ENCODE results near the gene KRTAP2-3.
"Not testable (repeated sequence)": the region's sequence is repeated elsewhere in the genome, so short reads cannot be mapped to it uniquely, and the experiment has no call there.

The KRTAP2-3 gene

DNA sequence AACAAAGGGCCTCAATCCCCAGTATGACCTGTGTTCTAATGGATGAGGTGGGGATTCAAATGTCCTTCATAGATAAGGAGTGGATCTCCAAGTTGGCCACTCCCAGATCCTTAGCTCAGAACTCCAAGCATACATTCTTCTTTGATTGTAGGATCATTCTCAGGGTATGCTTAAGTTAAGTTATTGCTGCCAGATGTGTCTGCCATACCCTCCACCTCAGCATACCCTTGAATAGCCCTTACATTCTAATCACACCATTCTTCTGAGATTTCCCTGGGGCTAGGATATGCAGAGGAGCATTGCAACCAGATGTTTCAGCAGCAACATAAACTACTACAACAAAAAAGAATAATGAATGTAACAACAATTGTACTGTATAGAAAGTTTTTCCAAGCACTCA lies 7.4 kb upstream of the KRTAP2-3 start:
- FAIRE-seq = no peak
- TF ChIP-seq POU2F2 (IDR thresholded peaks at IDR 0.05; ENCODE audit: low read depth, low read length) (no peak), POLR2AphosphoS5 (IDR thresholded peaks at IDR 0.05; ENCODE audit: low read depth, low read length) (no peak), POLR2A (IDR thresholded peaks at IDR 0.05; ENCODE audit: low read depth, low read length) (no peak), TAF1 (IDR thresholded peaks at IDR 0.05; ENCODE audit: low read depth, low read length) (no peak), PAX5 (IDR thresholded peaks at IDR 0.05; ENCODE audit: insufficient read depth, low read length, severe bottlenecking) (no peak), SPI1 (IDR thresholded peaks at IDR 0.05; ENCODE audit: low read depth, low read length) (no peak)
- no peak for DNase-seq (ENCODE audit: insufficient read length, low spot score)

DNA sequence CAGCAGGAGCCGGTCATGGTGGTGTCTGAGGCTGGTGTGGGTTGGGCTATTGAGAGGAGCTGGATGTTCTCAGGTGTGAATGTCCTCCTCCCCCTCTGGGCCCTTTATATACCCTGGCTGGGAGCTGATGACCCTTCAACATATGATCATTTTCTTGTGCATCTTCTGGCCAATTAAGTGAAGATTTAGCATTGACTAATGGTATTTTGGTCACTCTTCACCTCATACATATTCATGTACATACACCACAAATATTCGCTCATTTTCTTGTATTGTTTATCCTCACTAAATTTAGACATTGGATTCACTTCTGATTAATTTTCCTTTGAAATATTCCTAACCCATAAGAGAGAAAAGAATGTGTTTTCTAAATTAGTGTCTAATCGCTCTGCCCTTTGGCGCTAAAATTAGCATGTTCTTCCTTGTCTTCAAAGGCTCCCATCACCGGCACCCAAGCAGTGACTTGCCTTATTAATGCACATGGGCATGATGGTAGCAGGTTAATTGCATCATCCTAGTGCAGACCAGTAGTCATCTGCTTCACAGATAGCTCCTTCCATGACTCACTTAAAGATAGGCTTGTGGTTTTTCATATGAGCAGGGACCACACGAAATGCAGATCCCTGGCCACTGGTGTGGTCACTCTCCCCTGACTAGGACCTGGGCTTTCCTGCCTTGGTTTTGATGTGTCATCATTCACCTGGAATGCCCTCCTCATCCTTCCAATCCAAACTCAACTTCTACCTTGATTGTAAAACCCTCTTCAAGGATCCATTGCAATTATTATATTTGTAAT lies 6.1 kb upstream of the KRTAP2-3 start, which contains the start of gene KRTAP2-4:
Gene KRTAP2-4 (minus strand): TSS at position 51 of the 796 bp plus-strand sequence. CDS start 34 bp downstream, at position 17.
- no peak for TF ChIP-seq PAX5 (IDR thresholded peaks at IDR 0.05; ENCODE audit: insufficient read depth, low read length, severe bottlenecking)
- no peak for TF ChIP-seq POLR2A (IDR thresholded peaks at IDR 0.05; ENCODE audit: low read depth, low read length)
- TF ChIP-seq TAF1 (IDR thresholded peaks at IDR 0.05; ENCODE audit: low read depth, low read length) = no peak
- no peak for TF ChIP-seq POU2F2 (IDR thresholded peaks at IDR 0.05; ENCODE audit: low read depth, low read length)
- TF ChIP-seq POLR2AphosphoS5 (IDR thresholded peaks at IDR 0.05; ENCODE audit: low read depth, low read length) = no peak
- no peak for TF ChIP-seq SPI1 (IDR thresholded peaks at IDR 0.05; ENCODE audit: low read depth, low read length)
- DNase-seq (ENCODE audit: insufficient read length, low spot score) (no peak), FAIRE-seq (no peak)

DNA sequence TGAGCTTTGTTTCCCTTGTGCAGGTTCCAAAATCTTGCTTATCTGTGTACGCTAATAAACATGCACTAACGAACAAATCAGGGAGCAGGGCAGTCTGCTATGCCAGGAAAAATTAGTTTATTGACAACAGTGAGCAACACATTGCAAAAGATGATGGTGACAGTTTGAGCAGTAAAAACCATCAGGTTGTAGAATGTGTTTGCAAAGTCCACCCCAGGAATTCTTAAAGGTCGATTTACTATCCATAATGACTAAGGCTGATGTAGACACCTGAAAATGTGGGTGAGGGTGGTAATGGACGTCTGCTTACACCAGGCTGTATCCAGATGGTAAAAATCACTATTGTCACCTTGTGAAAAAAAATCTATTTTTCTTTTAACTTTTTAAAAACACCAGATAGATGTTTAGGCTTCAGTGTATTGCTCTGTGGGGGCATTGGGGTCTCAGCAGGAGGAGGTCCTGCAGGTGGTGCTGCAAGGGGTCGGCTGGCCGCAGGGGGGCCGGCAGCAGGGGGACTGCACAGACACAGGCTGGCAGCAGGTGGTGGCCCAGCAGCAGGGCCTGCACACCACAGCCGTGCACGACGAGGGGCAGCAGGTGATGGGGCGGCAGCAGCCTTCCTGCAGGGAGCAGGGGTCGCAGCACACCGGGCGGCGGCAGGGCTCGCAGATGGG lies 5.2 kb upstream of the KRTAP2-3 start:
- not testable (repeated sequence) for FAIRE-seq; DNase-seq (ENCODE audit: insufficient read length, low spot score)

DNA sequence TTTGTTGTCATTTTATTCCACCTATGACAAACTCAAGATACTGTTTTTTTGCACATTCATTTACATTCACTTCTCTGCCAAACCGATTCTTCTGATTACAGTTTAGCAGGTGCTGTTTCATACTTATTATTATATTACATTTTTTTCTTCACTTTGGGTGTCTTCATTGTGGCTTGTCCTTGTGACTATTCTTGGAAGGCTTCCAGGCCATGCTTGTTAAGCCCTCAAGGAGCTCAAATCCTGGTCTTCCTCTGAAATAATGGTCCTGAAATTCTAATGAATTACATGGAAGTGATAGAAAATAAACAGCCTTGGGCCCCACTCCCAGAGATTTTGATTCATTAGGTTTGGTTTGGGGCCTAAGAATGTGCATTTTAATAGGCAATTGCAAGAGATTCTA lies 4.4 kb upstream of the KRTAP2-3 start:
- DNase-seq (ENCODE audit: insufficient read length, low spot score) (no peak), FAIRE-seq (no peak)
- TF ChIP-seq PAX5 (IDR thresholded peaks at IDR 0.05; ENCODE audit: insufficient read depth, low read length, severe bottlenecking) (no peak), POLR2AphosphoS5 (IDR thresholded peaks at IDR 0.05; ENCODE audit: low read depth, low read length) (no peak), TAF1 (IDR thresholded peaks at IDR 0.05; ENCODE audit: low read depth, low read length) (no peak), POU2F2 (IDR thresholded peaks at IDR 0.05; ENCODE audit: low read depth, low read length) (no peak), POLR2A (IDR thresholded peaks at IDR 0.05; ENCODE audit: low read depth, low read length) (no peak), SPI1 (IDR thresholded peaks at IDR 0.05; ENCODE audit: low read depth, low read length) (no peak)

DNA sequence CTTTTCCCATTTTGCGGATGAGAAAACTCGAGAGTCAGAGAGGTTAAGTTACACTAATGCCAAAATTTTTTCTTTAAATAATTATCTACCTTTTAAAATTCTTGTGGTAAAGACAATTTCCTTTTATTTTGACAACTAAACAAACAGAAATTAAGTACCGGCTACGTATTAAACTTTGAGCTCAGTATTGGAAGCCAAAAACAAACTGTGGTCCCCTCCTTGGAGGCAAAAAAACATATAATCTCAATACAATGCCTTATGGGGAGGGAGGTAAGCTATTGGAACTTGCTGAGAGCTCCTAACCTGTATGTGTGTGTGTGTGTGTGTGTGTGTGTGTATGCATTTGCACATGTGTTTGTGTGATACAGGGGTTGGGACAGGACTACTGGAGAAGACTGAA lies 3.5 kb upstream of the KRTAP2-3 start:
- no peak for TF ChIP-seq POLR2A (IDR thresholded peaks at IDR 0.05; ENCODE audit: low read depth, low read length)
- no peak for TF ChIP-seq SPI1 (IDR thresholded peaks at IDR 0.05; ENCODE audit: low read depth, low read length)
- no peak for TF ChIP-seq PAX5 (IDR thresholded peaks at IDR 0.05; ENCODE audit: insufficient read depth, low read length, severe bottlenecking)
- no peak for TF ChIP-seq POLR2AphosphoS5 (IDR thresholded peaks at IDR 0.05; ENCODE audit: low read depth, low read length)
- no peak for TF ChIP-seq TAF1 (IDR thresholded peaks at IDR 0.05; ENCODE audit: low read depth, low read length)
- no peak for TF ChIP-seq POU2F2 (IDR thresholded peaks at IDR 0.05; ENCODE audit: low read depth, low read length)
- no peak for FAIRE-seq
- DNase-seq (ENCODE audit: insufficient read length, low spot score) = no peak

DNA sequence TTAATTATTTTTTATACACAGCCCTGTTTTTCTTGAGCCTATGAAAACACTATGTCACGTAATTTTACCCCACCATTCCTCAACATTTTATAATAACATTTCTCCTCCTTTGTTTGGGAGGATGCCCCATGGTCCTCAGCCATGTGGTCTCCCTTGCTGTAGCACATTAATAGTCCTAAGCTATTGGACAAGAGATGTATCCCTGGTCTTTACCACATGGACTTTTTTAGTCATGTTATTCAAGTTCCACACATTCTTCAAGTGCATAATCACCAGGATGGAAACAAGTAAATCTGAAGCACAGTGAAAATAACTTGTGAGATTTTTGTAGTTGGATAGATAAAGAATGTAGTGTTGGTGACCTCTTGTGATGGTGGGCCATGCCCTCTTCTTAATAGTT lies 2.0 kb upstream of the KRTAP2-3 start:
- DNase-seq (ENCODE audit: insufficient read length, low spot score) = no peak
- no peak for FAIRE-seq

DNA sequence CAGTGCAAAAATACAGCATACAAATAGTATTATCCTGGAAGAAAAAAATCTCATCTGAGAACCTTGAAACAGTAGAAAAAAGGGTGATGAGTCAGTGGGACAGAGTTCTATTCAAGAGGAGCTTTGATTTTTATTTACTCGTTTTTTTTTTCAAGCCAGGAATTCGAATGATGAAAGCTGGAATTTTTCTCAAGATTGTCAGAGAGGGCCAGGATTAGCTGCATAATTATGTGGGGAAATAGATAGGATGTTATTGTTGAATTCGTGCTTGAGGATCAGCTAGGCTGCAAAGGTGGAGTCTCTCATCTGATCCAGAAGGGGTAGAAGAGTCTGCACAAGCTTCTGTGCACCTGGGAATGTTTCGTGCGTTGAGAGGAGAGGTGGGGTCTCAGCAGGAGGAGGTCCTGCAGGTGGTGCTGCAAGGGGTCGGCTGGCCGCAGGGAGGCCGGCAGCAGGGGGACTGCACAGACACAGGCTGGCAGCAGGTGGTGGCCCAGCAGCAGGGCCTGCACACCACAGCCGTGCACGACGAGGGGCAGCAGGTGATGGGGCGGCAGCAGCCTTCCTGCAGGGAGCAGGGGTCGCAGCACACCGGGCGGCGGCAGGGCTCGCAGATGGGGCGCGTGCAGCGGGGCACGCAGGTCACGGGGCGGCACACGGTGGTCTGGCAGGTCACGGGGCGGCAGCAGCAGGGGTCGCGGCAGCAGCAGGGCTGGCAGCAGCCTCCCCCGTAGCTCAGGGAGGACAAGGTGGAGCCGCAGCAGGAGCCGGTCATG lies 450 bp downstream of the KRTAP2-3 start:
- not testable (repeated sequence) for FAIRE-seq

More for the DNA sequence above, 2.0 kb upstream of the KRTAP2-3 start:
- TF ChIP-seq POLR2A (IDR thresholded peaks at IDR 0.05; ENCODE audit: low read depth, low read length) = no peak
- no peak for TF ChIP-seq POU2F2 (IDR thresholded peaks at IDR 0.05; ENCODE audit: low read depth, low read length)
- TF ChIP-seq PAX5 (IDR thresholded peaks at IDR 0.05; ENCODE audit: insufficient read depth, low read length, severe bottlenecking) = no peak
- TF ChIP-seq SPI1 (IDR thresholded peaks at IDR 0.05; ENCODE audit: low read depth, low read length) = no peak
- no peak for TF ChIP-seq TAF1 (IDR thresholded peaks at IDR 0.05; ENCODE audit: low read depth, low read length)
- no peak for TF ChIP-seq POLR2AphosphoS5 (IDR thresholded peaks at IDR 0.05; ENCODE audit: low read depth, low read length)

DNA sequence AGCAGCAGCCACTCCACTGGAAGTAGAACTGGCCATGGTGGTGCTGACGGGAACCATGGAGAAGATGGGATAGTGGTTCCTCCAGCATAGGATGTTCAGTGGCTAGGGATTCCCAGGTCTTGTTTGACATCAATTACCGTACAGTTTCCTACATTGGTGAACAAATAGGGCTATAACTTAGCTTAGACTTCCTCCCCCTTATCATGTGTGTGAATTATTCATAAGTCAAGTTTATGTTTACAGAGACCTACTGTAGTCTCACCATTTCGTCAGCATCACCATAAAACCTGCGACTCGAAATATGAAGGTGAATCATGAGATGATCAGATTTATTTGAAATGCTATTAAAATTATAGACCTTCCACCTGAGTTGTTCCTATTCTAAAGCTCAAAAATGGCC lies 1.2 kb downstream of the KRTAP2-3 start:
- no peak for FAIRE-seq

More for the DNA sequence above, 450 bp downstream of the KRTAP2-3 start:
- DNase-seq (ENCODE audit: insufficient read length, low spot score) = not testable (repeated sequence)

DNA sequence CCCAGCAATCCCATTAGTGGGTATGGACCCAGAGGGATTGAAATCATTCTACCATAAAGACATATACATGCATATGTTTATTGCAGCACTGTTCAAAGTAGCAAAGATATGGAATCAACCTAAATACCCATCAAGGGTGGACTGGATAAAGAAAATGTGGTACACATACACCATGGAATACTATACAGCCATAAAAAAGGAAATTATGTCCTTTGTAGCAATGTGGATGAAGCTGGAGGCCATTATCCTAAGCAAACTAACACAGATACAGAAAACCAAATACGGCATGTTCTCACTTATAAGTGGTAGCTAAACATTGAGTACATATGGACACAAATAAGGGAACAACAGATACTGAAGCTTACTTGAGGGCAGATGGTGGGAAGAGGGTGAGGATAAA lies 2.4 kb downstream of the KRTAP2-3 start:
- TF ChIP-seq PAX5 (IDR thresholded peaks at IDR 0.05; ENCODE audit: insufficient read depth, low read length, severe bottlenecking) (no peak), POLR2A (IDR thresholded peaks at IDR 0.05; ENCODE audit: low read depth, low read length) (no peak)
- no peak for DNase-seq (ENCODE audit: insufficient read length, low spot score)
- FAIRE-seq = peak; percentile 51

More for the DNA sequence above, 1.2 kb downstream of the KRTAP2-3 start:
- DNase-seq (ENCODE audit: insufficient read length, low spot score) = no peak
- TF ChIP-seq POLR2AphosphoS5 (IDR thresholded peaks at IDR 0.05; ENCODE audit: low read depth, low read length) (no peak), PAX5 (IDR thresholded peaks at IDR 0.05; ENCODE audit: insufficient read depth, low read length, severe bottlenecking) (no peak), POLR2A (IDR thresholded peaks at IDR 0.05; ENCODE audit: low read depth, low read length) (no peak)

DNA sequence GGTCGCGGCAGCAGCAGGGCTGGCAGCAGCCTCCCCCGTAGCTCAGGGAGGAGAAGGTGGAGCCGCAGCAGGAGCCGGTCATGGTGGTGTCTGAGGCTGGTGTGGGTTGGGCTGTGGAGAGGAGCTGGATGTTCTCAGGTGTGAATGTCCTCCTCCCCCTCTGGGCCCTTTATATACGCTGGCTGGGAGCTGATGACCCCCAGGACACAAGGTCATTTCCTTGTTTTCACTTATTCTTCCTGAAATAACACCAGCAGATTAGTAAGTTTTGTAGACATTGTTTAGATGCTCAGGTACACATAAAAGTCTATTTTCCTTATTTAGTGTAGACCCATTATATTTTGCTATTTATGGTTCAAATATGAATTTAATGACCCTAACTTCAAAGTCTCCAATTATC lies 4.8 kb downstream of the KRTAP2-3 start, which contains the start of gene KRTAP2-2:
Gene KRTAP2-2 (minus strand): TSS at position 101 of the 400 bp plus-strand sequence. CDS start 19 bp downstream, at position 82.
- not testable (repeated sequence) for FAIRE-seq; DNase-seq (ENCODE audit: insufficient read length, low spot score)

DNA sequence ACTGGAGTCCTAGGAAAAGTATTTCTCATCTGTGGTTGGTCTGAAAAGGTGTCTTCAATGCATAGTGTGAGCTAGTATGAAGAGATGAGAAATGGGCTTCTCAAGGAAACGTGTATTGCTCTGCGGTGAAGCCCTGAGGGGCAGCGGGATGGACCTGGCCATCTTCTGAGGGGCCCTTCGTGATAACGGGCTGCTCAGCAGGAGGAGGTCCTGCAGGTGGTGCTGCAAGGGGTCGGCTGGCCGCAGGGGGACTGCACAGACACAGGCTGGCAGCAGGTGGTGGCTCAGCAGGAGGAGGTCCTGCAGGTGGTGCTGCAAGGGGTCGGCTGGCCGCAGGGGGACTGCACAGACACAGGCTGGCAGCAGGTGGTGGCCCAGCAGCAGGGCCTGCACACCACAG lies 5.4 kb downstream of the KRTAP2-3 start:
- not testable (repeated sequence) for DNase-seq (ENCODE audit: insufficient read length, low spot score); FAIRE-seq

Measured in GM12891 (cell line).